ENCODE measurements around the gene TATDN3. TPM values are rescaled to one million over a fixed set of nuclear protein-coding genes. Genes with fewer than 3 reads are reported as not detected.

Gene TATDN3
- total and polyA plus RNA-seq, 12 donors: 10.2 to 37.9 (median 20.5) TPM

DNA sequence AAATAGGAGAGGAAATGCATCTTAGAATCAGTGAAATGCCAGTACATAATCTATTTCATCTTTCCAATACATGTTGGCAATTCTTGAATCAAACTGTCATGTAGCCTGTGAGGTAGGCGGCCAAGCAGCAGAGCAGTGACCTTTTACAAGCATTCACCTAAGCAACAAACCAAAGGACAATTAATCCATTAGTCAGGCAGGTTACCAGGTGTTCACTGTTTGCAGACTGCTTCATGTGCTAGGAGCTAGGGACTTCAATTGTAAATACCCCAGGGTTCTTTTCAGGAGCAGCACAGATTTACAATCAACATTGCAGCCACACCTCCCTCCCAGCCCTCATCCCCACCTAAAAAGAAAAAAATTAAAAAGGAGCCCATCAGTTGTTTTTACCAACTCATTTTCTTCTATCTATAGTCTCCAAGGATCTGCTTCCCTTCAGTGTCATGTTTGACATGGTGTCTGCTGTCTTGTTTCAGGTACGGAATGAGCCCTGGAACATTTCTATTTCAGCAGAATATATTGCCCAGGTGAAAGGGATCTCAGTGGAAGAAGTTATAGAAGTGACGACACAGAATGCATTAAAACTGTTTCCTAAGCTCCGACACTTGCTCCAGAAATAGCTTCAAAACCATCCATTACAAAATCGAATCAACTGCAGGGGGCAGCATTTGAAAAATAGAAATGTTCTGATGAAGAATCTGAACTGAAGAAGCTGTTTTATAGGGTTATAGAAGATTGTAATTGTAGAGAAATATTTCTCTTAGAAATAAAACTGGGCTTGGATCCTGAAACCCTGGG is 23.0 kb downstream of the TATDN3 start:
- DNase-seq: peak in 2 of 7 donors; percentile 10 to 44
- H3K27ac ChIP-seq: no peak overlapping the region
- H3K4me3 ChIP-seq: no peak overlapping the region
- TF ChIP-seq POLR2A (IDR thresholded peaks at IDR 0.05): no peak
- TF ChIP-seq, protein P1, sequence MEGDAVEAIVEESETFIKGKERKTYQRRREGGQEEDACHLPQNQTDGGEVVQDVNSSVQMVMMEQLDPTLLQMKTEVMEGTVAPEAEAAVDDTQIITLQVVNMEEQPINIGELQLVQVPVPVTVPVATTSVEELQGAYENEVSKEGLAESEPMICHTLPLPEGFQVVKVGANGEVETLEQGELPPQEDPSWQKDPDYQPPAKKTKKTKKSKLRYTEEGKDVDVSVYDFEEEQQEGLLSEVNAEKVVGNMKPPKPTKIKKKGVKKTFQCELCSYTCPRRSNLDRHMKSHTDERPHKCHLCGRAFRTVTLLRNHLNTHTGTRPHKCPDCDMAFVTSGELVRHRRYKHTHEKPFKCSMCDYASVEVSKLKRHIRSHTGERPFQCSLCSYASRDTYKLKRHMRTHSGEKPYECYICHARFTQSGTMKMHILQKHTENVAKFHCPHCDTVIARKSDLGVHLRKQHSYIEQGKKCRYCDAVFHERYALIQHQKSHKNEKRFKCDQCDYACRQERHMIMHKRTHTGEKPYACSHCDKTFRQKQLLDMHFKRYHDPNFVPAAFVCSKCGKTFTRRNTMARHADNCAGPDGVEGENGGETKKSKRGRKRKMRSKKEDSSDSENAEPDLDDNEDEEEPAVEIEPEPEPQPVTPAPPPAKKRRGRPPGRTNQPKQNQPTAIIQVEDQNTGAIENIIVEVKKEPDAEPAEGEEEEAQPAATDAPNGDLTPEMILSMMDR (IDR thresholded peaks at IDR 0.05): peak; percentile 22 to 55 (median 26)
- no peaks in the 10 kb centered on the region for H3K27me3 ChIP-seq
- H3K4me1 ChIP-seq (replicated peaks in 1 of 2): no peaks in the 10 kb centered on the region
- H3K9me3 ChIP-seq (replicated peaks in 1 of 3): no peaks in the 10 kb centered on the region
- 51 to 56% (median 54%) methylated on average over 5 of the region's 5 CpGs for WGBS, 4 donors
- no peaks in the 10 kb centered on the region for H3K36me3 ChIP-seq (replicated peaks in 1 of 2)
- intact Hi-C loops (cut with DNase I): loop anchor here in 1 of 2 donors (10.0 kb wide), 1 partner anchor 180 kb away; no protein-coding TSS in a partner anchor

DNA sequence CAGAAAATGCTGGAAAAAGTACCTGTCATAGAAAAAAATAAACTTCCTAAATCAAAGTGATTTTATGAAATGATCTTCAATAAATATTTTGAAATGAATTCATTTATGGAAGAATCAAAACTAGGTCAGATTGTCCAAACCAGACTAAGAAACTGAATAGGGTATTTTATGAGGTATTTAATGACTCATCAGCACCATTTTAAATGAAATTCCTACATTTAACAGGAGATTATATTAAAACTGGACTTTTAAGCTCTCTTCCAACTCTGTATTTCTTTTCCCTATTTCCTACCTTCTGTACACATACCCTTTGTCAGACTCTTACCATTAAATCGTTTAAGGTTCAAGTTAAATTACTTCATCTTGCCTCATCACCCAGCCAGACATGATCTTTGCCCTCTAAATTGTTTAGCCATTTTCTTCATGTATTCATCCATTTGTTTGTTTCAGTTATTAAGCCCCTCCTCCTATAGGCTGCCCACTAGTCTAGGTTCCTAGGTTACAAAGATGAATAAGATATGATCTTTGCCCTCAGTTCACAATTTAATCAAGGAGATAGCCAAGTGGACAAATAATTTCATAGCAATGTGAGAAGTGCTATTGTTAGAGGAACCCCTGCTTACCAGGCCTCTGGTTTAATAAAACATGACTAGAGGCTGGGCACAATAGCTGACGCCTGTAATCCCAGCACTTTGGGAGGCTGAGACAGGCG is 25.0 kb downstream of the TATDN3 start:
- Histone ChIP-seq H3K4me3 (no peak overlapping the region), H3K4me1 (replicated peaks in 1 of 2) (no peaks in the 10 kb centered on the region), H3K27me3 (no peaks in the 10 kb centered on the region), H3K9me3 (replicated peaks in 1 of 3) (no peaks in the 10 kb centered on the region), H3K36me3 (replicated peaks in 1 of 2) (no peaks in the 10 kb centered on the region), H3K27ac (no peak overlapping the region)
- no peak for DNase-seq
- no peak for TF ChIP-seq POLR2A (IDR thresholded peaks at IDR 0.05)
- TF ChIP-seq, protein P1 (IDR thresholded peaks at IDR 0.05): no peak
- 84 to 88% (median 87%) methylated on average over 3 of the region's 3 CpGs for WGBS, 4 donors
- intact Hi-C loops (cut with DNase I): loop anchor here in 1 of 2 donors (10.0 kb wide), 1 partner anchor 178 kb away; no protein-coding TSS in a partner anchor

DNA sequence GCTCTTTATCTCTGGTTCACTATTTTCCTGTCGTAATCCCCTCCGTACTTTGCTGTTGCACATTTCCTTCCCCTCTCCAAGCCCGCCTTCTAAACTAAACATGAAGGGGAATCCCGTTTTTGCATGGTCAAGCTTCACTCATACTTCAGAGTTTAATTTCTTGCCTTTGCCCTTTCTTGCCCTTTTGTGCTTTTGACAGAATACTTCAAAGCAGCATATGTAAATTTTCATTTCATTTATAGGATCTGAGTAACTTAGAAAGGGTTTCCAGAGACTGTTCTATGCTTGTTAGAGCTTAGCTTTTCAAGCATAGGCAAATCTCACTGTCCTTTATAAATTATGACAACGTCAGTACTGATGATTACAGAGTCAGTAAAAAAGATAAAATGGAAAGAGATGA is 28.0 kb downstream of the TATDN3 start:
- no peak for DNase-seq
- Histone ChIP-seq H3K4me1 (replicated peaks in 1 of 2) (no peaks in the 10 kb centered on the region), H3K9me3 (replicated peaks in 1 of 3) (no peaks in the 10 kb centered on the region), H3K27me3 (no peaks in the 10 kb centered on the region), H3K36me3 (replicated peaks in 1 of 2) (no peaks in the 10 kb centered on the region), H3K27ac (no peak overlapping the region), H3K4me3 (no peak overlapping the region)
- TF ChIP-seq, protein P1 (IDR thresholded peaks at IDR 0.05): no peak
- no peak for TF ChIP-seq POLR2A (IDR thresholded peaks at IDR 0.05)
- intact Hi-C loops (cut with DNase I): loop anchor here (10.0 kb wide), 2 partner anchors 165 to 175 kb away; no protein-coding TSS in a partner anchor
- WGBS, 4 donors: 36 to 47% (median 43%) methylated on average over 5 of the region's 5 CpGs

DNA sequence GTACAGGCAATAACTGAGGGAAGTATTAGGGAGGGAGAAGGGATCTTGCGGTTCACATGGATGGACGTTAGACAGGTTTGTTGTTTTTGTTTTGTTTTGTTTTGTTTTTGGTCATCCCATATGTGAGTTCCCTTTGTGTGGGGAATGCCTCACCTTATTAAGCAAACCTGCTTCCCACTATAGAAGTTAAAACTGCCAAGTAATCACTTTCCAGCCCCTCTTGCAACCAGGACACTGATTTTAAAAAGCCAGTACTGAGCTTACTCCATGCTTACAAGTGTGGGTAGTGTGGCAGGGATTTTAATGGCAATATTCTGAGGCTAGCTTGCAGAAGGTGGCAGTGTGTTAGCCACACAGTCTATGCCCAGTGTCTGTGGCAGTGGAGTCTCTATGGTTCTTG is 29.3 kb downstream of the TATDN3 start:
- H3K27me3 ChIP-seq: no peaks in the 10 kb centered on the region
- H3K9me3 ChIP-seq (replicated peaks in 1 of 3): peaks cover 0 to 5% (median 0%) of the 10 kb centered on the region in 3 donors
- H3K4me1 ChIP-seq (replicated peaks in 1 of 2): no peaks in the 10 kb centered on the region
- no peaks in the 10 kb centered on the region for H3K36me3 ChIP-seq (replicated peaks in 1 of 2)
- 87 to 91% (median 88%) methylated on average over 2 of the region's 2 CpGs for WGBS, 4 donors
- no peak overlapping the region for H3K4me3 ChIP-seq
- no peak for DNase-seq
- intact Hi-C loops (cut with DNase I): loop anchor here in 1 of 2 donors (10.0 kb wide), 1 partner anchor 164 kb away; no protein-coding TSS in a partner anchor
- no peak overlapping the region for H3K27ac ChIP-seq
- TF ChIP-seq, protein P1 (IDR thresholded peaks at IDR 0.05): no peak
- no peak for TF ChIP-seq POLR2A (IDR thresholded peaks at IDR 0.05)

All from adrenal gland (tissue), 12 donors.